KMS-11 (cell line): ENCODE results near the gene ERMARD.

ENCODE experiments used
- H2AFZ ChIP-seq: fragments of 200-600 bp; sonication (generic); 2 replicates; pipeline ENCODE4 v1.6.1; 2016; ENCODE audit warnings: antibody characterized with exemption, mixed run types, low read depth
- H3K27ac ChIP-seq: fragments of 200-600 bp; sonication (generic); 2 replicates; pipeline ENCODE4 v1.6.1; 2016; ENCODE audit warnings: mild to moderate bottlenecking, mixed run types
- H3K27me3 ChIP-seq: fragments of 200-600 bp; sonication (generic); 2 replicates; pipeline ENCODE4 v1.6.1; 2017; ENCODE audit warnings: mild to moderate bottlenecking, low read depth, mixed run types, moderate library complexity; ENCODE audit not compliant: insufficient read depth
- H3K36me3 ChIP-seq: fragments of 200-600 bp; sonication (generic); 2 replicates; pipeline ENCODE4 v1.6.1; 2017; ENCODE audit warnings: mild to moderate bottlenecking, mixed run types; ENCODE audit not compliant: insufficient read depth
- H3K4me1 ChIP-seq: fragments of 200-600 bp; sonication (generic); 2 replicates; pipeline ENCODE4 v1.6.1; 2016; ENCODE audit warnings: mild to moderate bottlenecking, low read depth, mixed run types; ENCODE audit not compliant: poor library complexity, severe bottlenecking
- H3K4me2 ChIP-seq: fragments of 200-600 bp; sonication (generic); 2 replicates; pipeline ENCODE4 v1.7.0; 2016; ENCODE audit warnings: mild to moderate bottlenecking, mixed run types
- H3K4me3 ChIP-seq: fragments of 200-600 bp; sonication (generic); IDR thresholded peaks from 2 replicates; pipeline ENCODE4 v1.6.1; 2017; ENCODE audit warnings: low read depth, low read length, mixed read lengths; ENCODE audit not compliant: insufficient read depth
- H3K79me2 ChIP-seq: fragments of 200-600 bp; sonication (generic); 2 replicates; pipeline ENCODE4 v1.6.1; 2016; ENCODE audit warnings: low read depth, mixed run types; ENCODE audit not compliant: insufficient read depth
- H3K9ac ChIP-seq: fragments of 200-600 bp; sonication (generic); 2 replicates; pipeline ENCODE4 v1.6.1; 2016; ENCODE audit warnings: mild to moderate bottlenecking, mixed run types
- H4K20me1 ChIP-seq: fragments of 200-600 bp; sonication (generic); 2 replicates; pipeline ENCODE4 v1.6.1; 2016; ENCODE audit warnings: mild to moderate bottlenecking, mixed run types; ENCODE audit not compliant: insufficient read depth
- CTCF ChIP-seq: fragments of 200-600 bp; sonication (generic); conservative IDR thresholded peaks from 2 replicates; pipeline ENCODE4 v1.6.1; 2017; ENCODE audit warnings: low read depth, mild to moderate bottlenecking, antibody characterized with exemption, low read length, moderate library complexity, mixed read lengths

ERMARD gene

GRCh38 chr6:169780571-169781091, 29.2 kb downstream of the ERMARD start:
- H3K27me3 ChIP-seq, result no peaks in the 10 kb centered on the region
- H3K4me2 ChIP-seq, result no peak overlapping the region
- no peaks in the 10 kb centered on the region for H3K4me1 ChIP-seq
- no peak overlapping the region for H3K4me3 ChIP-seq
- no peaks in the 10 kb centered on the region for H3K36me3 ChIP-seq
- H3K27ac ChIP-seq, result no peak overlapping the region
- H3K79me2 ChIP-seq, result no peaks in the 10 kb centered on the region
- no peak for TF ChIP-seq CTCF
- no peak overlapping the region for H3K9ac ChIP-seq
- H4K20me1 ChIP-seq, result no peaks in the 10 kb centered on the region
- no peak overlapping the region for H2AFZ ChIP-seq

GRCh38 chr6:169782966-169783365, 31.5 kb downstream of the ERMARD start:
- Histone ChIP-seq H3K4me1 (no peaks in the 10 kb centered on the region), H3K4me3 (no peak overlapping the region), H3K79me2 (no peaks in the 10 kb centered on the region), H2AFZ (no peak overlapping the region), H3K4me2 (no peak overlapping the region), H3K27me3 (no peaks in the 10 kb centered on the region), H3K9ac (no peak overlapping the region), H3K27ac (no peak overlapping the region), H4K20me1 (no peaks in the 10 kb centered on the region), H3K36me3 (no peaks in the 10 kb centered on the region)
- no peak for TF ChIP-seq CTCF

- Histone ChIP-seq H3K79me2 (no peaks in the 10 kb centered on the region), H3K4me1 (no peaks in the 10 kb centered on the region)
These were observed 32.0 kb downstream of the ERMARD start for GRCh38 chr6:169783401-169783800.

GRCh38 chr6:169783971-169784820, 32.8 kb downstream of the ERMARD start:
- no peaks in the 10 kb centered on the region for H3K36me3 ChIP-seq
- no peak overlapping the region for H3K9ac ChIP-seq
- H4K20me1 ChIP-seq, result no peaks in the 10 kb centered on the region
- TF ChIP-seq CTCF, result no peak
- no peaks in the 10 kb centered on the region for H3K79me2 ChIP-seq
- H3K27ac ChIP-seq, result no peak overlapping the region
- no peaks in the 10 kb centered on the region for H3K27me3 ChIP-seq
- H3K4me1 ChIP-seq, result no peaks in the 10 kb centered on the region
- no peak overlapping the region for H2AFZ ChIP-seq
- no peak overlapping the region for H3K4me2 ChIP-seq
- H3K4me3 ChIP-seq, result no peak overlapping the region

More at GRCh38 chr6:169783401-169783800, 32.0 kb downstream of the ERMARD start:
- H3K4me2 ChIP-seq, result no peak overlapping the region
- H3K36me3 ChIP-seq, result no peaks in the 10 kb centered on the region
- H3K4me3 ChIP-seq, result no peak overlapping the region
- no peaks in the 10 kb centered on the region for H4K20me1 ChIP-seq
- H3K27ac ChIP-seq, result no peak overlapping the region
- no peak overlapping the region for H3K9ac ChIP-seq
- no peaks in the 10 kb centered on the region for H3K27me3 ChIP-seq
- TF ChIP-seq CTCF, result no peak
- H2AFZ ChIP-seq, result no peak overlapping the region
